Measurements from ENCODE around the gene PPDPF.

Gene PPDPF

GRCh38 chr20:63553251-63553932 lies 32.8 kb downstream of the PPDPF start:
- peak; percentile 16 for DNase-seq (ENCODE audit: low read depth)
- TF ChIP-seq CTCF (conservative IDR thresholded peaks at IDR 0.05; ENCODE audit: low read depth, low read length): no peak
- H3K4me3 ChIP-seq (ENCODE audit: low read length): peak overlapping the region; percentile 60

- H3K4me3 ChIP-seq (ENCODE audit: low read length): peak within 1 kb of the TSS; percentile 60
- no peak for DNase-seq (ENCODE audit: low read depth)
- TF ChIP-seq CTCF (conservative IDR thresholded peaks at IDR 0.05; ENCODE audit: low read depth, low read length): no peak
These were observed 33.3 kb downstream of the PPDPF start, which contains the start of gene FNDC11 for GRCh38 chr20:63553933-63554290. TSS of gene FNDC11 (plus strand) at chr20:63554159. CDS start at chr20:63555664, 1,505 bp downstream.

- H3K4me3 ChIP-seq (ENCODE audit: low read length): peak overlapping the region; percentile 60
- DNase-seq (ENCODE audit: low read depth): no peak
- no peak for TF ChIP-seq CTCF (conservative IDR thresholded peaks at IDR 0.05; ENCODE audit: low read depth, low read length)
These were observed 34.1 kb downstream of the PPDPF start for GRCh38 chr20:63554361-63555278.

- no peak for DNase-seq (ENCODE audit: low read depth)
- no peak overlapping the region for H3K4me3 ChIP-seq (ENCODE audit: low read length)
- TF ChIP-seq CTCF (conservative IDR thresholded peaks at IDR 0.05; ENCODE audit: low read depth, low read length): no peak
These were observed 35.3 kb downstream of the PPDPF start for GRCh38 chr20:63555661-63556381.

- no peak overlapping the region for H3K4me3 ChIP-seq (ENCODE audit: low read length)
- no peak for TF ChIP-seq CTCF (conservative IDR thresholded peaks at IDR 0.05; ENCODE audit: low read depth, low read length)
These were observed 36.4 kb downstream of the PPDPF start for GRCh38 chr20:63556873-63557478.

GRCh38 chr20:63557481-63557891 lies 36.9 kb downstream of the PPDPF start:
- no peak for TF ChIP-seq CTCF (conservative IDR thresholded peaks at IDR 0.05; ENCODE audit: low read depth, low read length)
- no peak for DNase-seq (ENCODE audit: low read depth)
- no peak overlapping the region for H3K4me3 ChIP-seq (ENCODE audit: low read length)

More at GRCh38 chr20:63556873-63557478, 36.4 kb downstream of the PPDPF start:
- no peak for DNase-seq (ENCODE audit: low read depth)

Data from retinal pigment epithelial cell (primary cell).